ENCODE data around the gene NOX3. TPM values are rescaled to one million over a fixed set of nuclear protein-coding genes. Genes with fewer than 3 reads are reported as not detected.
A peak's percentile ranks its signal among the peaks of the same experiment; 100 is the strongest.

The NOX3 gene
- total RNA-seq, 1 donor from 2014 or later: not detected

GRCh38 chr6:155419161-155419560 is 36.5 kb downstream of the NOX3 start:
- Histone ChIP-seq H3K36me3 (no peaks in the 10 kb centered on the region), H3K27ac (replicated peaks) (no peak overlapping the region), H3K9me3 (replicated peaks) (no peaks in the 10 kb centered on the region), H3K4me1 (peaks cover 13% of the 10 kb centered on the region), H3K4me3 (no peak overlapping the region), H3K27me3 (ENCODE audit: low read depth) (no peaks in the 10 kb centered on the region)
- TF ChIP-seq, protein P1, sequence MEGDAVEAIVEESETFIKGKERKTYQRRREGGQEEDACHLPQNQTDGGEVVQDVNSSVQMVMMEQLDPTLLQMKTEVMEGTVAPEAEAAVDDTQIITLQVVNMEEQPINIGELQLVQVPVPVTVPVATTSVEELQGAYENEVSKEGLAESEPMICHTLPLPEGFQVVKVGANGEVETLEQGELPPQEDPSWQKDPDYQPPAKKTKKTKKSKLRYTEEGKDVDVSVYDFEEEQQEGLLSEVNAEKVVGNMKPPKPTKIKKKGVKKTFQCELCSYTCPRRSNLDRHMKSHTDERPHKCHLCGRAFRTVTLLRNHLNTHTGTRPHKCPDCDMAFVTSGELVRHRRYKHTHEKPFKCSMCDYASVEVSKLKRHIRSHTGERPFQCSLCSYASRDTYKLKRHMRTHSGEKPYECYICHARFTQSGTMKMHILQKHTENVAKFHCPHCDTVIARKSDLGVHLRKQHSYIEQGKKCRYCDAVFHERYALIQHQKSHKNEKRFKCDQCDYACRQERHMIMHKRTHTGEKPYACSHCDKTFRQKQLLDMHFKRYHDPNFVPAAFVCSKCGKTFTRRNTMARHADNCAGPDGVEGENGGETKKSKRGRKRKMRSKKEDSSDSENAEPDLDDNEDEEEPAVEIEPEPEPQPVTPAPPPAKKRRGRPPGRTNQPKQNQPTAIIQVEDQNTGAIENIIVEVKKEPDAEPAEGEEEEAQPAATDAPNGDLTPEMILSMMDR (IDR thresholded peaks at IDR 0.05; ENCODE audit: borderline replicate concordance): no peak
- no peak for DNase-seq
- intact Hi-C loops (cut with micrococcal nuclease): no loop called here

- H3K36me3 ChIP-seq: no peaks in the 10 kb centered on the region
- no peak overlapping the region for H3K27ac ChIP-seq (replicated peaks)
- H3K9me3 ChIP-seq (replicated peaks): no peaks in the 10 kb centered on the region
- no peaks in the 10 kb centered on the region for H3K27me3 ChIP-seq (ENCODE audit: low read depth)
- peaks cover 13% of the 10 kb centered on the region for H3K4me1 ChIP-seq
- peak overlapping the region; percentile 34 for H3K4me3 ChIP-seq
- intact Hi-C loops (cut with micrococcal nuclease): no loop called here
- TF ChIP-seq, protein P1 (IDR thresholded peaks at IDR 0.05; ENCODE audit: borderline replicate concordance): no peak
- no peak for DNase-seq
Measured at GRCh38 chr6:155418017-155418761, 37.5 kb downstream of the NOX3 start.

GRCh38 chr6:155417454-155417853 is 38.2 kb downstream of the NOX3 start:
- H3K27me3 ChIP-seq (ENCODE audit: low read depth): no peaks in the 10 kb centered on the region
- H3K36me3 ChIP-seq: no peaks in the 10 kb centered on the region
- H3K4me1 ChIP-seq: peaks cover 13% of the 10 kb centered on the region
- no peak for DNase-seq
- H3K4me3 ChIP-seq: no peak overlapping the region
- intact Hi-C loops (cut with micrococcal nuclease): no loop called here
- H3K9me3 ChIP-seq (replicated peaks): no peaks in the 10 kb centered on the region
- no peak overlapping the region for H3K27ac ChIP-seq (replicated peaks)
- TF ChIP-seq, protein P1 (IDR thresholded peaks at IDR 0.05; ENCODE audit: borderline replicate concordance): no peak

DNA sequence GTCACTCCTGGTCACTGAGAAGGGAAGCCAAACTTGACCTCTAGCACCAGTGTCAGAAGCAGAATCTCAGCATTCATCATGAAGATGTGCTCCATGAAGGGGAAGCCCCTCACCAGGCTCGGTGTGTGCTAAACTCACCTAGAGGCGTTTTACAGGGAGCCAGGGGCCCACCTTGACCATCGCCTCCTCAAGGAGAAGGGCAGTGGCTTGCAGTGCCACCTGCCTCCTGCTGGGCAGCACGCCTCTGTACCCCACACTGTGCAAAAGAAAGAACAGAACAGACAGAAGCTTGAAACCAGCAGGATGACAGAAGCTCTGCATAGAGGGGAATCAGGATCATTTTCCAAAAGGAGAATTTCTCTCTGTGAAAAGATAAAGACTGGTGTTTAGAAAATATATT is 39.7 kb downstream of the NOX3 start:
- Histone ChIP-seq H3K9me3 (replicated peaks) (no peaks in the 10 kb centered on the region), H3K4me3 (no peak overlapping the region), H3K27me3 (ENCODE audit: low read depth) (no peaks in the 10 kb centered on the region), H3K4me1 (peaks cover 13% of the 10 kb centered on the region), H3K36me3 (no peaks in the 10 kb centered on the region), H3K27ac (replicated peaks) (no peak overlapping the region)
- intact Hi-C loops (cut with micrococcal nuclease): no loop called here
- no peak for DNase-seq
- TF ChIP-seq, protein P1 (IDR thresholded peaks at IDR 0.05; ENCODE audit: borderline replicate concordance): no peak

DNA sequence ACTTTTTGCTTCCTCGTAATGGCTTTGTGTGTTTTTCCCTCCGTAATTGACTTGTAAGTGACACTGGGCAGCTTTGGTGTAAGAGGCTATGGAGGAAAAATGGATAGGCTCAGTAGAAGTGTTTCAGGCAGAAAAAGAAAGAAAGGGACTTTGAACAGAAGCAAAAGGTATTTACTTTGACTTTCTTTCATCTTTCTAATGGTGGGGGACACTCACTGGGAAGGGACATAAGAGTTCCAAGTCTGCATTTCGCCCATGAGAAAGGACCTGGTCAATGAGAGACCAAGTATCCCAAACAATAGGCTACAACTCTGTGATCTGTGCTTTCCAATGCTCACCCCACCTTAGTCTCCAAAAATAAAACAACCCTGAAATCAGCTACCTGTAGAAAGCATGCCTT is 41.6 kb downstream of the NOX3 start:
- Histone ChIP-seq H3K4me3 (no peak overlapping the region), H3K4me1 (peaks cover 13% of the 10 kb centered on the region), H3K36me3 (no peaks in the 10 kb centered on the region), H3K27me3 (ENCODE audit: low read depth) (no peaks in the 10 kb centered on the region), H3K27ac (replicated peaks) (no peak overlapping the region), H3K9me3 (replicated peaks) (no peaks in the 10 kb centered on the region)
- TF ChIP-seq, protein P1 (IDR thresholded peaks at IDR 0.05; ENCODE audit: borderline replicate concordance): no peak
- intact Hi-C loops (cut with micrococcal nuclease): no loop called here
- DNase-seq: no peak

Data from left ventricle myocardium inferior (tissue), 1 donor.